C1 segment of cervical spinal cord (tissue), 14 donors: Measurements from ENCODE around the gene GPR158.
"Not testable (repeated sequence)": the region's sequence is repeated elsewhere in the genome, so short reads cannot be mapped to it uniquely, and the experiment has no call there.

Experiments
- DNase-seq, 14 donors: peaks; one replicate each; lab custom pipeline; 2025; lab: John Stamatoyannopoulos, UW

The GPR158 gene, protein sequence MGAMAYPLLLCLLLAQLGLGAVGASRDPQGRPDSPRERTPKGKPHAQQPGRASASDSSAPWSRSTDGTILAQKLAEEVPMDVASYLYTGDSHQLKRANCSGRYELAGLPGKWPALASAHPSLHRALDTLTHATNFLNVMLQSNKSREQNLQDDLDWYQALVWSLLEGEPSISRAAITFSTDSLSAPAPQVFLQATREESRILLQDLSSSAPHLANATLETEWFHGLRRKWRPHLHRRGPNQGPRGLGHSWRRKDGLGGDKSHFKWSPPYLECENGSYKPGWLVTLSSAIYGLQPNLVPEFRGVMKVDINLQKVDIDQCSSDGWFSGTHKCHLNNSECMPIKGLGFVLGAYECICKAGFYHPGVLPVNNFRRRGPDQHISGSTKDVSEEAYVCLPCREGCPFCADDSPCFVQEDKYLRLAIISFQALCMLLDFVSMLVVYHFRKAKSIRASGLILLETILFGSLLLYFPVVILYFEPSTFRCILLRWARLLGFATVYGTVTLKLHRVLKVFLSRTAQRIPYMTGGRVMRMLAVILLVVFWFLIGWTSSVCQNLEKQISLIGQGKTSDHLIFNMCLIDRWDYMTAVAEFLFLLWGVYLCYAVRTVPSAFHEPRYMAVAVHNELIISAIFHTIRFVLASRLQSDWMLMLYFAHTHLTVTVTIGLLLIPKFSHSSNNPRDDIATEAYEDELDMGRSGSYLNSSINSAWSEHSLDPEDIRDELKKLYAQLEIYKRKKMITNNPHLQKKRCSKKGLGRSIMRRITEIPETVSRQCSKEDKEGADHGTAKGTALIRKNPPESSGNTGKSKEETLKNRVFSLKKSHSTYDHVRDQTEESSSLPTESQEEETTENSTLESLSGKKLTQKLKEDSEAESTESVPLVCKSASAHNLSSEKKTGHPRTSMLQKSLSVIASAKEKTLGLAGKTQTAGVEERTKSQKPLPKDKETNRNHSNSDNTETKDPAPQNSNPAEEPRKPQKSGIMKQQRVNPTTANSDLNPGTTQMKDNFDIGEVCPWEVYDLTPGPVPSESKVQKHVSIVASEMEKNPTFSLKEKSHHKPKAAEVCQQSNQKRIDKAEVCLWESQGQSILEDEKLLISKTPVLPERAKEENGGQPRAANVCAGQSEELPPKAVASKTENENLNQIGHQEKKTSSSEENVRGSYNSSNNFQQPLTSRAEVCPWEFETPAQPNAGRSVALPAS (N-terminal part only)

DNA sequence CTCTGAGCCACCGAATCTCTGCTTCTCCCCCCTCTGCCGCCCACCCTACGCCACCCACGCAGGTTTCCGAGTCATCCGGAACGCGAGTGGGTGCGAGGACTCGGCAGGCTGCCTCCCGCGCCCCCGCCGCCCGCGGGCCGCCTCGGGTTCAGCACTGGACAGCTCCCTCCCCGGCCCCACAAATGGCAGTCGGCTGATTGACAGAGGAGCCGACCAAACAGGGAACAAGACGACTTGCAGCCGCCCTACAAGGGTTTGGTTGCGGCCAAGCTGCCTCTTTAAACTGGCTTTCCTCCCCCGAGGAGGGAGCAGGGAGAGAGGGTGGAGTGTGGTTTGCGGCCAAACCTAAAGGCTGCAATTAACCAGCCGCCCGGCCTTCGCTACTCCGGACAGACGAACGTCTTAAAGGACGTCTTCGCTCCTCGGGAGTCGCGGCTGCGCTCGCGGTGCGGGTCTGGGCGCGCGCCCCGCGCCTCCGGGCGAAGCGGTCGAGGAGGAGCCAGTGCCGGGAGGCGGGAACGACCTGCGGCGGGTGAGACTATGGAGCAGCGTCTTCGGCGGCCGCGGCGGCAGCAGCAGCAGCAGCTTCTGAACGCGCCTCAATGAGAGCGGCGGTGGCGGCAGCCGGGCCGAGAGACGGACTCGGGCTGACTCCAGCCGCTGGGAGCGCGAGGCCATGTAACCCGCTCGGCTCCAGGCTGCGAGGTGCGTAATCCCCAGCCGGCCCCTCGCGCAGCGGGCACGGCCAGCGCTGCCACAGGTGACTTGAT lies at the start of gene GPR158:
Gene GPR158, plus strand, starts transcription at position 541 of the 770 bp plus-strand sequence. CDS start 420 bp downstream, outside the sequence.
- DNase-seq, result peak in 13 of 14 donors; percentile 53 to 97 (median 84)

DNA sequence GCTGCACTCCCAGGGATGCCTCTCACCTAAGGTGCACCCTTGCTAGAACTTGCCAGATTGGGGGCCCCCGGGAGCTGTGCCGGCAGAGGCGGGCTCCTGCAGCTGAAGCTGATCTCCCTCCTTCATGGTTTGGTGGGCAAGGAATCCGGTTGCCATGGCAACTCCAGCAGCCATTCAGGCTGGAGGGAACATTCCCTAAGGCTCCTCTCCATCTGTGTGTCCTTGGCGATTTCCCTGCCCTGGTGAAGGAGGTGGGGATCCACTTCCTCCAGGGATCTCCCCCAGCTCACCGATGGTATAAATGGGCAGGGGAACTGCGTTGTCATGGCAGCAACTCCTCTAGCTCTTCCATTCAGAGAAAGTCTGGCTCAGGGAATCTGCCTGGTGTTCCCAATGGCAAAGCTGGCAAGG lies 49.6 kb upstream of the GPR158 start:
- DNase-seq, result peak in 5 of 14 donors; percentile 4 to 55 (median 29)

DNA sequence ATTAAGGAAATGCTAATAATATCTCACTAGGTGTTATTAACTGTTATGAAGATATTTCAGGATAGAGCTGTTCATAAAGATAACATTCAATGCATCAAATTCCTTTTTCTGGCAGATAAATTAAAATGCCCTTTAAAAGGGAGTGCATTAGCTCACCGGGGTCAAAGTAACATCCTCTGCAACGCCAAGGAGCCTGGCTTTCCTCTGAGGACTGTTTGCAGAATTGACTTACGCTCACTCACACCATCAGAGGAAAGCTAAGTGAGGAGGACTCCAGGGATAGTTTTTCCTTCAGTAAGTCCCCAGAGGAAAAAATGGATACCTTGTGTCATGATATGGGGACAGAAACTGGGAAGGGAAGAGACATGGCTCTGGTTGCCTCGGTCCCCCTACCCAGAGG lies 45.2 kb upstream of the GPR158 start:
- DNase-seq, result no peak

DNA sequence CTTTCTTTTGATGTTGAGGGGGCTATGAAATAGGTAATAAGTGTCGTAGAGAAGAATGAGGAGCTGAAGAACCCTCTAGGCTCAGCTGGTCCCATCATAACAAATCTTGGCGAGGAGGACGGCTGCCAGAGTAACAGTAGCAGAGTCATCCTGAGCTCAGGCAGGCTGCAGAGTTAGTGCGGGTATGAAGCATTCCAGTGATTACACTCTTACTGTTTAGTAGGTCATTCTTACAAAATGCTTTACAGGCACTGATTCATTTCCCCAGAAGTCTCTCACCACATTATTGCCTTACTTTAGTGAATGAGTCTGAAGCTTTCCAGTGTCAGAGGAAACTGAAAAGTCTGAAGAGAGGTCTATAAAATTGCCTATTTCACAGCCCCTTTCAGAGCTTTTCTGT lies 43.9 kb upstream of the GPR158 start:
- DNase-seq, result no peak

DNA sequence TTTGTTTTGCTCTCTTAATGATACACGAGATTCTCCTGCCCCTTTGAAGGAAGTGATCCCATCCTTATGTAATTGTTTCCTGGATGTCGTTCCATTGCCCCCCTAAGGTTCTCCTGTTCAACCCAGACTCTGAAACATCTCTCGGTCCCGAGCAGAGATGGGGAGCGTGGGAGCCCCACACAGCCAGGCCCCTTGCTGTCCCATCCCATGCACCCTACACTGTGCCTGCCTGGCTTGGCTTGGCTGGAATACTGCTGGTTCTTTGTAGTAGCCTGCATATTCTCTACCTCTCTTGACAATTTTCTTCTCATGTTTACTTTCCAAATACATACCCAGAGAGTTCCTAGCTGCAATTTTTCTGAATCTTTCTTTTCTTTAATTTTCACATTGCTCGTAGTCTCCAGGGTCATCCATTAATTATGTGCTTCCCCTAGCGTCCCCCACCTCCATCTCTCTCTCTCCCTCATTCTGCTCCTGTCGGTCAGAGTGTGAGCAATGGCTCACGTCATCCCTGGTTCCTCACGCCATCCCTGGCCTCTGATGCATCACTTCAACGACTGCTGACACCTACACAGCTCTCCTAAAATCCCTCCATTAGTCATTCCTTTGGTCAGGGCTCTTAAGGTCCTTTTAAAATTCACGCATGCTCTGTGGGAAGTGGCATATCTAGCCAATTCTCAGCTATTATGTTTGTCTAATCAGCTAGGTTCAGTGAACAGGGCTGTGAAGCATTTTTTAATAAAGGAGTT lies 32.5 kb upstream of the GPR158 start:
- DNase-seq, result no peak

DNA sequence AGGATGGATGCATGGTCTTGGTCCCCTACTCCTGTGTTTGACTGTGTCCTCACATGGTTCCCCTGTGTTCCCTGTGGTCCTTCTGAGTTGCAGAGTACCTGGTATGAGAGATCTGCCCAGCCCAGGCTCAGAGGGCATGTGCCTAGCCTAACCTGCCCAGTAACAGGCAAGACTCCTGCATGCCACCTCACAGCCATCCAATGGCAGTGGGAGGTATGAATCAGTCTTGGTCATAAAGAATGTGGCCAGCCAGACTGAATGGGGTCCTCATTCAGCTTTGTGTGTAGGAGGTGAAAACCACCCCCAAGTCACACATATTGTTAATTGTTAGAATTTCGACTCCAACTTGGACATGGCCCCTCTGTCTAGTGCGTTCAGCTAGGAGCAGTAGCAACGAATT lies 17.2 kb upstream of the GPR158 start:
- DNase-seq, result no peak

DNA sequence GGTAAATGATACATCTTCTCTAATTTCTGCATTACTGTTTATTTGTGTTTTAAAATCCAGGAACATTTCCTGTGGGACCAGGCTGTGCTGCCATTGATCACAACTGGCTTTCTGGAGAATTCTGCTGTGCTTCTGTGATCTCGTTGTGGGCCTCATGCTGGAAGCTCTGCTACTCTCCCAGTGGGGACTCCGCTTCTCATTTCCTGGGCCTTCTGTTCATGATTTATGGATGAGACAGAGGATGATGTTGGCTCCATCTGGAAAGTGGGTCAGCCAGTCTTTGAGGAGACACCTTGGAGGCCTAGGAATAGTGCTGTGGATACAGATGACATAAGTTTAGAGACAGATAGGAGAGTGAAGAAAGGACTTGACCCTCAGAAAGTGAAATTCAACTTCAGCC lies 15.2 kb upstream of the GPR158 start:
- peak in 1 of 14 donors; percentile 73 for DNase-seq

DNA sequence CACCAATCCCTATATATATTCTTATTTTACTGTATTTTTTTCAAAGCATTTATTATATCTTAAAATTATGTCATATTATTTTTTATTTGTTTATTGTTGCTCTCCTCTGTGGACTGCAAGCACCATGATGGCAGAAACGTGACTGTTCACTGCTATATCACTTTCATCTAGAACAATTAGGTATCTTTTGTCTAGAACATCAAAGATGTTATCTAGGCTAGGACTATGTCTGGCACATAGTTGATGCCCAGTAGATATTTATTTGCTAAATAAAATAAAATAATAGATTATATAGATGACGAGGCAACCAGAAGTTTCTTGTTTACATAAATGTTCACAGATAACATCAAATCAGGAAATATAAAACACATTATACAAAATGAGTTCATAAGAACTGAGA lies 12.4 kb upstream of the GPR158 start:
- DNase-seq, result no peak

DNA sequence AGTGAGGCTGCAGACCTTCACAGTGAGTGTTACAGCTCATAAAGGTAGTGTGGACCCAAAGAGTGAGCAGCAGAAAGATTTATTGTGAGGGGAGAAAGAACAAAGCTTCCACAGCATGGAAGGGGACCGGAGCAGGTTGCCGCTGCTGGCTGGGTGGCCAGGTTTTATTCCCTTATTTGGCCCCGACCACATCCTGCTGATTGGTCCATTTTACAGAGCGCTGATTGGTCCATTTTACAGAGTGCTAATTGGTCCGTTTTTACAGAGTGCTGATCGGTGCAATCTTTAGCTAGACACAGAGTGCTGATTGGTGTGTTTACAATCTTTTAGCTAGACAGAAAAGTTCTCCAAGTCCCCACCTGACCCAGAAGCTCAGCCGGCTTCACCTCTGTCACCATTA lies 11.3 kb upstream of the GPR158 start:
- DNase-seq, result not testable (repeated sequence)

DNA sequence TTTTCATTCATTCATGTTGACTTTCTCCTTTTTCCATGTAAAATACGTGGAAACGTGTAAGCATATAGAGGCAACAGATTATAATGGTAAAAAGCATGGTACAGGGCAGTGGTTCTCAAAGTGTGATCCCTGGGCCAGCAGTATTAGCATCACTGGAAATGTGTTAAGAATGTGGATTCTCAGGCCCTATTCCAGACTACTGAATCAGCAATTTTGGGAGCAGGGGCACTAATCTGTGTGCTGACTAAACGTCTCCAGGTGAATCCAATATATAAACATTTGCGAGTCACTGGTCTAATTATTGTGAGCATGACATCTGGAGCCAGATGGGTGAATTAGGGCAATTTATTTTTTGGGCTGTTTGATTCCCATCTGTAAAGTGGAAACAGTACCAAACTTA lies 5.1 kb upstream of the GPR158 start:
- DNase-seq, result no peak

DNA sequence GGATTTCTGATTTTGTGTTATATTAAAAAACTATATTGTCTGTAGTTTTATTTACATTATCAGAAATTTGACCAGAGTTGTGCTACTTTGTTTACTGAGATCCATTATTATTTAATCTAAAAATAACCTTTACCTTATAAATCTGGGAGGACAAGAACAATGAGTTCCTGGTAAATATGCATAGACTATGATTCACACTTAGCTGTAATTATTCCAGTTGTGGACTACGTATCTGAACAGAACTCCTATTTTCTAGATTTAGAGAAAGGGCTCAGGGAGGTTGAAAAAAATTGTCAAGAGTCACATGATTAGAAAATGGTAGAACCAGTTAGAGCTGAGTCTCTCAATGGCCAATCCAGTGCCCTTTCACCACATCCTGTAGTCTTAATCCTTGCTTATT lies 4.2 kb upstream of the GPR158 start:
- DNase-seq, result no peak

DNA sequence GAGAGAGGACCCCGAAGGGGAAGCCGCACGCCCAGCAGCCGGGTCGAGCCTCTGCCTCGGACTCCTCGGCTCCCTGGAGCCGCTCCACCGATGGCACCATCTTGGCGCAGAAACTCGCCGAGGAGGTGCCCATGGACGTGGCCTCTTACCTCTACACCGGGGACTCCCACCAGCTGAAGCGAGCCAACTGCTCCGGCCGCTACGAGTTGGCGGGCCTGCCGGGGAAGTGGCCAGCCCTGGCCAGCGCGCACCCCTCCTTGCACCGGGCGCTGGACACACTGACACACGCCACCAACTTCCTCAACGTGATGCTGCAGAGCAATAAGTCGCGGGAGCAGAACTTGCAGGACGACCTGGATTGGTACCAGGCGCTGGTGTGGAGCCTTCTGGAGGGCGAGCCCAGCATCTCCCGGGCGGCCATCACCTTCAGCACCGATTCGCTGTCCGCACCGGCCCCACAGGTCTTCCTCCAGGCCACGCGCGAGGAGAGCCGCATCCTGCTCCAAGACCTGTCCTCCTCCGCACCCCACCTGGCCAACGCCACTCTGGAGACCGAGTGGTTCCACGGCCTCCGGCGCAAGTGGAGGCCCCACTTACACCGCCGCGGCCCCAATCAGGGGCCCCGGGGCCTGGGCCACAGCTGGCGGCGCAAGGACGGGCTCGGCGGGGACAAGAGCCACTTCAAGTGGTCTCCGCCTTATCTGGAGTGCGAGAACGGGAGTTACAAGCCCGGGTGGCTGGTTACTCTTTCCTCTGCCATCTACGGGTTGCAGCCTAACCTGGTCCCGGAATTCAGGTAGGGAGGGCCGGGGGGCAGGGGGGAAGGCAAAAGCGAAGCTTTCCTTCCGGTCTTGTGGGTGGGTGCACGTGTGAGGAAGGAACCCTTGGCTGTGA lies 973 bp downstream of the GPR158 start:
- DNase-seq, result peak in 8 of 14 donors; percentile 16 to 64 (median 46)

DNA sequence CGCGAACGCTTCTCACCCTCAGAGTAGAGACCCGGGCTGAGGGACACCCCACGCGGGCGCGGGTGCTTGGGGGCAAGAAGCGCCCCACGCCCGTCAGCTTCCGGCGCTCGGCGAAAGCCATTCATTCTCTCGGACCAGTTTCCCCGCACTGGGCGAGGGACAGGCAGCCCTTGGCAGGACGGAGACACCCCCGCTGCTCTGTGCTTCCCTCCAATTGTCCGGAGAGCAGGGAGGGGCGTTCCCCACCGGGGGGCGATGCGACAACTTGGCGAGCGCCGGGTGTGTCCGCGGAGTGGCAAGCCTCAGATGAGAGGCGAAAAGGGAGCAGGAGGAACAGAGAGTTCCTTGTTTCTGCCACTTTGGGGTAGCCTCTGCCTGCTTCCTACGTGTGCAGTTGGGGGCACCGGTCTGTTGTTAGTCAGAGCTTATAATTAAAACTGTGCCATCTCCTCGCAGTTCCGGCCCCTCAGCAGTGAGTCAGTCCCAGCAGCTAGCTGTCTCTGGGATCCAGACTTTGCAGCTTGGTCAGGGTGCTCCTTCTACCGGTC lies 1.7 kb downstream of the GPR158 start:
- peak in 9 of 14 donors; percentile 3 to 56 (median 28) for DNase-seq

DNA sequence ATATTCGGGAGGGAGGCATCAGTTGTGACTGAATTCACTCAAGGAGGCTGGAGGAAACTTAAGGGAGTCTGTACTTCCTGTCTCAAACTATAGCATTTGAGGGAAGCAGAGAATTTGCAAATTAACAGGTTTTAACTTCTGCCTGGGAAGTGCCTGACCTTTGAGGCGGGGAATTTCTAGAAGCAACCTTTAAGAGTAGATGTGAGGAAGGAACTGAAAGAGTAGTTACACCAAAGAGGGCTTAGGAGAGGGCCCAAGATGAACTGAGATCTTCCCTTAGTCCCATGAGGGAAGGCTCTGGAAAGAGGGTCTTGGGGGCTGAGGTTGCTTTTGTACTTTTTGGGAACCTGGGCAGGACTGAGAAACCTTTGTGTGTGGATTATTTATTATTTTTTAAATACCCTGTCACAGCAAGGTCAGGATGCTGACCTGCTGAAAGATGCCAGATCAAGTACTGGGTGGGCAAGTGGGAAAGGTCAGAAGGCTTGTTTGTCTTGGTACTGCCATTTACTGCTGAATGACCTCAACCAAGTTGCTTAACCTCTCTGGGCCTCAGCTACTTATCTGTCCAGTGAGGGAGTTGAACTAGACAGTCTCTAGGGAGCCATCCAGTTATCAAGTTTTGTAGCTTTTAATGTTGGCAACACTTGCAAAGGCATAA lies 2.4 kb downstream of the GPR158 start:
- DNase-seq, result no peak

DNA sequence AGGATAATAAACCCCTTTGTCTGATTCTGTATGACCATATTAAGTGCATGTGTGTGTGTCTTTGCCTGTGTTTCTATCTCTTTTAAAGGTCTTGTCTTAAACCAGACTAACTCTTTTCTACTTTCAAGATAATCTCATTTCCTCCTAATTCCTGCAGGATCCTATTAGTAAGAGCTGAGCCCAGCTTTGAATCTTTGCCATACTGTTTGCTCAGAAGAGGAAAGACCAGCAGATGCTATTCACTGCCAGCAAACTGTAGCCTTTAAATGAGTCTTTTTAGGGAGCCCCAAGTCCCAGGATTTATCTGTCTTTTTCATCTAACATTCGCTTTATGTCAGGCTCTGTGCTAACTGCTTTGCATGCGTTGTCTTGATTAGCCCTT lies 2.9 kb downstream of the GPR158 start:
- DNase-seq, result peak in 1 of 14 donors; percentile 39

DNA sequence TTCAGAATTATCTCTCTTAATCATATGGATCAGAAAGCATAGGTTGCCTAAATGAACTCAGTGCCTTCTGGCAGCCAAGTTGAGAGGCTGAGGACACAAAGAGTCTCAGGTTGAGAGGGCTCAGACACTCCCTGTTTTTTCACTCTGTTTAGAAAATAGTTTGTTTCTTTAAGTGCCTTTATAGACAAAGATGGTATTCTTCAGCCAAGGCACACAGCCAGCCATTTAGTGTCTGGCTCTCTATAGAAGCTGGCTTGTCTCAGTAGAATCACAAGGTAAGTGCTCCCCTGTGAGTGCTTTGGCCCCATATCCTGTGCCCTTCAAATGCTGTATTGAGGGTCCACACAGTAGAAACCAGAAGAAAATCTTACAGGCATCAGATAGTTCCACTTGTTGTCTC lies 3.6 kb downstream of the GPR158 start:
- peak in 1 of 14 donors; percentile 0 for DNase-seq

DNA sequence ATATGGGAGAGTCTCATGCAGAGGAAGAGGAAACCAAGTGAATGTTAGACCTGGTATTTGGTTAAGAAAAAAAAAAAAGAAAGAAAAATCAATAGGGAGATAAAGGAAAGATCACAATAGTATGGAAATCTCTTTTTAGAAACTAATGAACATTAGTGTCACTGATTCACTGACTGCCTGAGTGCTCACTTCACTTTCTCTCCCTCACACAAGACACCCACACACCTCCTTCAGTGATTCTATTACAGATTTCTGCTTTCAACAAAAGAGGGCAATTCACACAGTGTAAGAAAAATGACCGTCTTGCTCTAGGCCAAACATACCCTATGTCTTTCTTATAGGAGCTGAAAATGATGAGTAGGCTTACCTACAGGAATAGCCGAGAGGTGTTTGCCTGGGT lies 6.0 kb downstream of the GPR158 start:
- no peak for DNase-seq

DNA sequence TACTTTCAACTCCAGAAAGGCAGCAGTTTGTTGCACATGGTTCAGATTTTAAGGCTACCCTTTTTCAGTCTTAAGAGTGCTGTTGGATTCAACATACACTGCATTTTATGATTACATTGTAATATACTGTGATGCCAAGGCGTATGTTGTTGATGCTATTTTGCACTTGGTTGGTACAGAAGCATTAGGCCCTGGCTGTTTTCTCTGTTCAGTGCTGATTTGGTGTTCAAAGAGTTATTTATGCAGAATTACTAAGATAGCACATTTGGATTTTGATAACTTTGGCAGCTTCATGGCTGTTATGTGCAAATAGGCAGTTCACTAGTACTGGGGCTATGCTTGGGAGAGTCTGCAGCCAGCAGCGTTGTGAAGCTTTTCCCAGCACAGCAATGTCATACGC lies 7.8 kb downstream of the GPR158 start:
- peak in 1 of 14 donors; percentile 39 for DNase-seq
